Epithelial cell of esophagus (primary cell): ENCODE results near the gene STS.
A peak's percentile ranks its signal among the peaks of the same experiment; 100 is the strongest.
"Not testable (repeated sequence)": the region's sequence is repeated elsewhere in the genome, so short reads cannot be mapped to it uniquely, and the experiment has no call there.

ENCODE experiments used
- DNase-seq: peaks from one replicate; pipeline ENCODE4 v3.0.0; 2010; ENCODE audit warnings: low read depth
- H3K4me3 ChIP-seq: 2 replicates; pipeline ENCODE4 v1.5.1; 2011; ENCODE audit warnings: mild to moderate bottlenecking, low read length, control low read depth
- CTCF ChIP-seq: IDR thresholded peaks from 2 replicates; pipeline ENCODE4 v1.5.1; 2011; ENCODE audit warnings: low read depth, mild to moderate bottlenecking, low read length, control low read depth, inconsistent platforms; ENCODE audit not compliant: insufficient read depth; ENCODE audit errors: missing control alignments

The STS gene

DNA sequence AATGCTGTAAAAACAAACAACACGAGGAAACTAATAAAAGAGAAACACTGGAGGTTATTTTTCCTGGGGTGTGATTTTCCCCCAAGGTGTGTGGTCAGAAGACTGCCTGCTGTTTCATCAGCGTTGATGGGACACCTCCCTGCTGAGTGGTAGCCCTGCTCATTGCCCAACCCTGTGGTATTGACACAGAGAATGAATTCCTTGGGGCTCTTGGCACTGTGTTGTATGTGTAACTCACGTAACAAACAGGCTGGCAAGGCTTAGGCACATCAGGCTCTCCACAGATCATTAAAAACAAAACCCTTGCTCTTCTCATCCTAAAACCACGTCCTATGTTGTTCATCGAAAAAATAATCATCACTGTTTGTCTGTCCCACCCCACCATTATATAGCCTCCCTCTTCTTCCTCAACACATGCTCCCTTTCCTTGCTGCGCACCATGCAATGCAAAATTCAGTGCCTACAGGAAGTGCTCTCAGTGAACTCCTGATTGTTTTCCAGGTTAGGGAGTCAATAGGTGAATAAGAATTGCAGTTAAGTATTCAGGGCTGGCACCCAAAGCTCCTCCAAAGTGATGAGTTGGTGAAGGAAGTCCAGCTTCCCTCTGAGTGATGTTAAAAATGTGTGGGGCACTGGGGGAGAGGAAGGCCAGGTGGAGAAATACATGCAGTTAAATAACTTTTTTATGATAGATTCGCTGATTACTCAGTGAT, 11.8 kb downstream of the STS start:
- peak; percentile 87 for DNase-seq

DNA sequence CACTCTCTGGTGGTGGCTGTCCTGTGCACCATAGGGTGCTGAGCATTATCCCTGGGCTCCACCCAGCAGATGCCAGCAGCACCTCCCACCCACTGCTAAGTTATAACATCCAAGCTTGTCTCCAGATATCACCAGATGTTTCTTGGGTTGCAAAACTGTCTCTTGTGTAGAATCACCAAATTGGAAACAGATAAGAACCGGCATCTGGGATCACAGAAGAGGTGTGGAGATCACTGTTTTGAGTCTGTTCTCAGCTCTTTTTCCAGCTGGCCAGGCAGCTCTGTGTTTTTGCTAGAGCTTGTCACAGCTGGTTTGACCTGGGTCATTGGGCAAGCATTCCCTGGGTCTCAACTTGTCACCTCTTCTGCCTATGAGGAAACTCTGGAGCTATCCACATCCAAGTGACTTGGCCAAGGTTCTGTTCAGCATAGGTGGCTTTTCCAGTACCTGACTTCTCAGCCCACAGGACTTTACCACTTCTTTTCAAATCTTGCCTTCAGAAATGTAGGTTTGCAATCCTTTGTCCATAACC, 15.7 kb downstream of the STS start:
- TF ChIP-seq CTCF: no peak
- no peak for DNase-seq
- H3K4me3 ChIP-seq: no peak overlapping the region

More for the DNA sequence above, 11.8 kb downstream of the STS start:
- TF ChIP-seq CTCF: no peak
- no peak overlapping the region for H3K4me3 ChIP-seq

GRCh38 chrX:7164174-7164573, 16.7 kb downstream of the STS start:
- TF ChIP-seq CTCF: no peak
- H3K4me3 ChIP-seq: no peak overlapping the region
- DNase-seq: no peak

- no peak for TF ChIP-seq CTCF
- DNase-seq: no peak
- no peak overlapping the region for H3K4me3 ChIP-seq
These were observed 20.9 kb downstream of the STS start for GRCh38 chrX:7168371-7168770.

DNA sequence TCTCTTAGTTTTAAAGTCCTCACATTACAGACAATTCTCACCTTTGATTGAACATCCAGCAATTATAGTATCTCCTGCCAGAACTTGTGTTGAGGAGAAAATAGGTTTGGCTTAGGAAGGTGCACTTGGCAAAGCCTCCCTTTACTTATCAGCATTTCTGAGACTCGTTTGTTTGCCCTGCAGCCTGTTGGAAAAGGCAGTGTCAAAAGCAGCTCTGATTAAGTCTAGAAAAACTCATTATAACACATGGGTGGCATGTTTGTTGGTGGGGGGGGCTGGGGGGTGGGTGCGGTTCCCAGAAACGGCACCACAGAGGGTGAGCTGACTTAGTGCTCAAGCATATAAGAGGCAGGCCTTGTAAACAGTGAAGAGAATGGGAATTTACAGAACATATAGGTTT, 22.1 kb downstream of the STS start:
- TF ChIP-seq CTCF: no peak
- peak; percentile 5 for DNase-seq
- no peak overlapping the region for H3K4me3 ChIP-seq

DNA sequence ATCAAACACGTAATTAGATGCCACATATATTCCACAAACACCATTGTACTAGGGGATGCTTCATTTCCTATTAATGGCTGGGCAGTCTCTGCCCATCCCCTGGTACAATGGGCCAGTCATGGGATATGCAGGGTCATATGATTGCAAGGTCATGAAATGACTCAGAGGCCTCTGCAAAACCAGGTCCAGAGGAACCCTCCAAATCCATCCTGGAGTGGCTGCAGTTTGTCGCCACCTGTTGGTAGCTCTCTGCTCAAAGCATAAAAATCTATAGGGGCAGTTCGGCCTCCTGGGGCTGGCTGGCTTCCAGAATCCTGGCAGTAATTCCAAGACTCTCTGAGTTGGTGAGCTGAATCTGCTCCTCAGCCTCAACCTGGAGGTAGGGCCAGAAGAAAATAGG, 23.4 kb downstream of the STS start:
- TF ChIP-seq CTCF: peak; percentile 32

GRCh38 chrX:7178859-7179258, 31.3 kb downstream of the STS start:
- not testable (repeated sequence) for H3K4me3 ChIP-seq, DNase-seq

More for the DNA sequence above, 23.4 kb downstream of the STS start:
- peak; percentile 10 for DNase-seq
- no peak overlapping the region for H3K4me3 ChIP-seq

DNA sequence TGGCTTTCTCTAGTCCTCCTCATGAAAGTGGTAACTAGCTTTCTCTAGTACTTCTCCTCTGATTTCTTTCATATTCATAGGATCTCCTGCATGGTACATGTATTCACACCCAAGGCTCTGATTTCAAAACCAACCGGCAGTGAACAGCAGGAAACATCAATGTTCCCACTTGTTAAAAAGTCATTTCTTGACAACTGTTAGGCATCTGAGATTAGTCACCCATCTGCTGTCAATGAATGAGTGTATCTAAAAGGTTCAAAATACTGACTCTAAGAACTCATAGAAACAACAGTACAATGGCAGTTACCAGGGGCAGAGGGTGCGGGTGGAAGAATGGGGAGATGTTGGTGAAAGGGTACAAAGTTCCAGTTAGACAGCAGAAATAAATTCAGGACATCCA, 31.9 kb downstream of the STS start:
- no peak for DNase-seq
- no peak for TF ChIP-seq CTCF
- H3K4me3 ChIP-seq: no peak overlapping the region
